ENCODE data around the gene PITX3. TPM values are rescaled to one million over a fixed set of nuclear protein-coding genes. Genes with fewer than 3 reads are reported as not detected.

The PITX3 gene
- total and polyA plus RNA-seq, 9 of the 15 experiments (the other 6 are each of a cell fraction or from before 2014, with no cell fraction given): 0.30 to 0.98 (median 0.95) TPM; not detected in 6

DNA sequence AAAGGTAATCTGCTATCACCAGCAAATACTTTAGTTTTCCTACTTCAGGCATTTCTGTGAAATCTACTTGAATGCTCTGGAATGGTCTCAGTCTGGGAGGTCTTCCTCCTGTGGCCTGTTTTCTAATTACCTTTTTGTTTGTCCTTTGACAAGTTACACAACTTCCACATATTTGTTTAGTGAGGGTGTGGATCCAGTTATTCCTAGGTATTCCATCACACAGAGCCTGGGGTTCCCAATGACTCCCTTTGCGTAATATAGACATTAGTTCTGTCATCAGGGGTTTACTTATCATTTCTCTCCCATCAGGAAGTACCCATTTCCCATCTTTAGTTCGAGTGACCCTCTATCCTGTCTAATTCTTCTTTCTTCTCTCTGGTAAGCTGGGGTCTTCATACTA lies 43.3 kb downstream of the PITX3 start:
- H3K79me2 ChIP-seq (ENCODE audit: control insufficient read depth, insufficient read depth, low read length): no peaks in the 10 kb centered on the region
- H3K27ac ChIP-seq (ENCODE audit: extremely low read depth, low read depth, low read length): no peak overlapping the region
- no peak overlapping the region for H3K9ac ChIP-seq (ENCODE audit: insufficient read depth in 1 of 2, low read depth in 2 of 2, low read length in 2 of 2)
- ChIA-PET POLR2A (interaction anchor here (0.6 kb wide), 1 partner anchor 197 kb away, joined by 3 read pairs; no protein-coding TSS in a partner anchor), CTCF (ENCODE audit: low intra/inter-chr PET ratio) (no interaction called here)
- no peaks in the 10 kb centered on the region for H4K20me1 ChIP-seq (replicated peaks; ENCODE audit: control insufficient read depth, insufficient read depth, low read length)
- H3K27me3 ChIP-seq (ENCODE audit: control insufficient read depth in 2 of 2, insufficient read depth in 2 of 2, low read length in 2 of 2): peaks cover 2 to 8% of the 10 kb centered on the region in 2 experiments; a peak in 2 of 5 replicates
- no peaks in the 10 kb centered on the region for H3K9me1 ChIP-seq (ENCODE audit: control insufficient read depth, insufficient read depth, low read length)
- no peak overlapping the region for H2AFZ ChIP-seq (ENCODE audit: low read depth, low read length)
- no peak for ATAC-seq
- intact Hi-C loops (cut with micrococcal nuclease) (no loop called here), in situ Hi-C loops (cut with MboI) (no loop called here)
- TF ChIP-seq ZNF778 (CRISPR knock-in tag; IDR thresholded peaks at IDR 0.05) (no peak), ZNF695 (CRISPR knock-in tag; IDR thresholded peaks at IDR 0.05) (no peak), MTA1 (IDR thresholded peaks at IDR 0.05; ENCODE audit: borderline replicate concordance) (no peak), RFX7 (CRISPR knock-in tag; IDR thresholded peaks at IDR 0.05) (no peak), PRMT5 (CRISPR knock-in tag; IDR thresholded peaks at IDR 0.05) (no peak), TCF7L2 (IDR thresholded peaks at IDR 0.05; ENCODE audit: low read depth, low read length) (no peak)
- TF ChIP-seq, protein P1, sequence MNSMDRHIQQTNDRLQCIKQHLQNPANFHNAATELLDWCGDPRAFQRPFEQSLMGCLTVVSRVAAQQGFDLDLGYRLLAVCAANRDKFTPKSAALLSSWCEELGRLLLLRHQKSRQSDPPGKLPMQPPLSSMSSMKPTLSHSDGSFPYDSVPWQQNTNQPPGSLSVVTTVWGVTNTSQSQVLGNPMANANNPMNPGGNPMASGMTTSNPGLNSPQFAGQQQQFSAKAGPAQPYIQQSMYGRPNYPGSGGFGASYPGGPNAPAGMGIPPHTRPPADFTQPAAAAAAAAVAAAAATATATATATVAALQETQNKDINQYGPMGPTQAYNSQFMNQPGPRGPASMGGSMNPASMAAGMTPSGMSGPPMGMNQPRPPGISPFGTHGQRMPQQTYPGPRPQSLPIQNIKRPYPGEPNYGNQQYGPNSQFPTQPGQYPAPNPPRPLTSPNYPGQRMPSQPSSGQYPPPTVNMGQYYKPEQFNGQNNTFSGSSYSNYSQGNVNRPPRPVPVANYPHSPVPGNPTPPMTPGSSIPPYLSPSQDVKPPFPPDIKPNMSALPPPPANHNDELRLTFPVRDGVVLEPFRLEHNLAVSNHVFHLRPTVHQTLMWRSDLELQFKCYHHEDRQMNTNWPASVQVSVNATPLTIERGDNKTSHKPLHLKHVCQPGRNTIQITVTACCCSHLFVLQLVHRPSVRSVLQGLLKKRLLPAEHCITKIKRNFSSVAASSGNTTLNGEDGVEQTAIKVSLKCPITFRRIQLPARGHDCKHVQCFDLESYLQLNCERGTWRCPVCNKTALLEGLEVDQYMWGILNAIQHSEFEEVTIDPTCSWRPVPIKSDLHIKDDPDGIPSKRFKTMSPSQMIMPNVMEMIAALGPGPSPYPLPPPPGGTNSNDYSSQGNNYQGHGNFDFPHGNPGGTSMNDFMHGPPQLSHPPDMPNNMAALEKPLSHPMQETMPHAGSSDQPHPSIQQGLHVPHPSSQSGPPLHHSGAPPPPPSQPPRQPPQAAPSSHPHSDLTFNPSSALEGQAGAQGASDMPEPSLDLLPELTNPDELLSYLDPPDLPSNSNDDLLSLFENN (IDR thresholded peaks at IDR 0.05; ENCODE audit: low read depth in 2 of 2, low read length in 2 of 2): no peak
- TF ChIP-seq, protein P2, sequence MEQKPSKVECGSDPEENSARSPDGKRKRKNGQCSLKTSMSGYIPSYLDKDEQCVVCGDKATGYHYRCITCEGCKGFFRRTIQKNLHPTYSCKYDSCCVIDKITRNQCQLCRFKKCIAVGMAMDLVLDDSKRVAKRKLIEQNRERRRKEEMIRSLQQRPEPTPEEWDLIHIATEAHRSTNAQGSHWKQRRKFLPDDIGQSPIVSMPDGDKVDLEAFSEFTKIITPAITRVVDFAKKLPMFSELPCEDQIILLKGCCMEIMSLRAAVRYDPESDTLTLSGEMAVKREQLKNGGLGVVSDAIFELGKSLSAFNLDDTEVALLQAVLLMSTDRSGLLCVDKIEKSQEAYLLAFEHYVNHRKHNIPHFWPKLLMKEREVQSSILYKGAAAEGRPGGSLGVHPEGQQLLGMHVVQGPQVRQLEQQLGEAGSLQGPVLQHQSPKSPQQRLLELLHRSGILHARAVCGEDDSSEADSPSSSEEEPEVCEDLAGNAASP (IDR thresholded peaks at IDR 0.05): no peak
- no peak for DNase-seq (ENCODE audit: extremely low read depth in 1 of 4, low spot score in 3 of 4)
- no peak overlapping the region for H3K4me2 ChIP-seq (ENCODE audit: insufficient read depth, low read length)
- peaks cover 0 to 7% of the 10 kb centered on the region in 2 experiments; a peak in 2 of 5 replicates for H3K4me1 ChIP-seq (replicated peaks in 1 of 2; ENCODE audit: control insufficient read depth in 2 of 2, insufficient read depth in 2 of 2, low read length in 2 of 2)
- WGBS (ENCODE audit: insufficient coverage, low coverage, missing lambda C conversion rate): 14% methylated on average over 2 of the region's 2 CpGs
- no TSS peak for BruUV-seq (replicated peaks)
- H3K9me3 ChIP-seq (replicated peaks; ENCODE audit: control insufficient read depth, insufficient read depth, low read depth, low read length): no peaks in the 10 kb centered on the region; the same call in 1 of the 2 replicates
- no peaks in the 10 kb centered on the region for H3K36me3 ChIP-seq (ENCODE audit: control insufficient read depth, insufficient read depth, low read length)
- no peak for FAIRE-seq
- H3K4me3 ChIP-seq: no peak overlapping the region
